ENCODE measurements around the gene RRP12.

RRP12 gene

GRCh38 chr10:97314671-97315070 is 86.5 kb downstream of the RRP12 start:
- no peak for DNase-seq (ENCODE audit: low read depth, low spot score)

- DNase-seq (ENCODE audit: low read depth, low spot score), result no peak
Observed at GRCh38 chr10:97312897-97313296, 88.2 kb downstream of the RRP12 start.

- DNase-seq (ENCODE audit: low read depth, low spot score), result no peak
Observed at GRCh38 chr10:97311111-97311626, 90.0 kb downstream of the RRP12 start.

GRCh38 chr10:97307866-97308780 is 93.0 kb downstream of the RRP12 start:
- no peak for DNase-seq (ENCODE audit: low read depth, low spot score)

GRCh38 chr10:97307441-97307840 is 93.7 kb downstream of the RRP12 start:
- DNase-seq (ENCODE audit: low read depth, low spot score), result no peak

Measured in brain pericyte (primary cell).